Measurements from ENCODE around the gene CAPZA1.

CAPZA1 gene

GRCh38 chr1:112619518-112620376 lies at the start of gene CAPZA1:
CAPZA1 (plus strand) TSS chr1:112619832; CDS start chr1:112619845, 13 bp downstream.
- in situ Hi-C loops (cut with MboI; ENCODE audit: low sequenced_read_pairs, unreplicated experiment), result loop anchor here (5.0 to 10.0 kb wide), 2 partner anchors 88 to 225 kb away; partner anchors contain the start of genes CTTNBP2NL and RHOC
- DNase-seq (ENCODE audit: low spot score), result peak; percentile 90
- no peak for TF ChIP-seq CTCF (IDR thresholded peaks at IDR 0.05; ENCODE audit: borderline replicate concordance, control extremely low read depth, extremely low read depth, insufficient read depth, missing control alignments)

DNA sequence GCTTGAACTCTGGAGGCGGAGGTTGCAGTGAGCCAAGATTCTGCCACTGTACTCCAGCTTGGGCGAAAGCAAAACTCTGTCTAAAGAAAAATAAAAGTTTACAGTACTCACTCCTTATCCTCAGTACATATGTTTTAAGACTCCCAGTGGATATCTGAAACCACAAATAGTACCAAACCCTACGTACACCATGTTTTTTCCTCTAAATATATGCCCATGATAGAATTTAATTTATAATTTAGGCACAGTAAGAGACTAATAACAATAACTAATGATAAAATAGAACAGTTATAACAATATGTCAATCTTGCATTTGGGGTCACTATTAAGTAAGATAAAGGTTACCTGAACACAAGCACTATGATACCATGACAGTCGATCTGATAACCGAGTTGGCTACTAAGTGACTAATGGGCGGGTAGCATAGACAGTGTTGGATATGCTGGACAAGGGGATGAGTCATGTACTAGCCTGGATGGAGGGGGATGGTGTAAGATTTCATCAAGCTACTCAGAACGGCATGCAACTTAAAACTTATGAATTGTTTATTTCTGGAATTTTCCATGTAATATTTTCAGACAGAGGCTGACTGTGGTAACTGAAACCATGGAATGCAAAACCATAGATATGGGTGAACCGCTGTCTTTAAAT lies 44.4 kb upstream of the CAPZA1 start:
- in situ Hi-C loops (cut with MboI; ENCODE audit: low sequenced_read_pairs, unreplicated experiment), result no loop called here
- DNase-seq (ENCODE audit: low spot score), result no peak

DNA sequence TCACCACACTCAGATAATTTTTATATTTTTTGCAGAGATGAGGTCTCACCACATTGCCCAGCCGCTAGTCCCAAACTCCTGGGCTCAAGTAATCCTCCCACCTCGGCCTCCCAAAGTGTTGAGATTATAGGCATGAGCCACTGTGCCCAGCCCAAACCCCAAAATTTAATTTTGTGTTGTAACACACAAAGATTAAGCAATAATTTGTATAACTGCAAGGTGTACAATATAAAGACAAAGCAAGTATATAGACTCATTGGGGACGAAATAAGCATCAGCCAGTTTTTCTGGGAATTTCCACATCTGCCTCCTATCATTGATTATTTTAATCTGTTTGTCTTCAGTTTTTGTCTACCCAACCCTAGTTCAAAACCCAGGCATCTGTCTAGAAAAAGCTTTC lies 43.4 kb upstream of the CAPZA1 start:
- in situ Hi-C loops (cut with MboI; ENCODE audit: low sequenced_read_pairs, unreplicated experiment), result no loop called here

More for the DNA sequence above, 44.4 kb upstream of the CAPZA1 start:
- TF ChIP-seq CTCF (IDR thresholded peaks at IDR 0.05; ENCODE audit: borderline replicate concordance, control extremely low read depth, extremely low read depth, insufficient read depth, missing control alignments), result no peak

DNA sequence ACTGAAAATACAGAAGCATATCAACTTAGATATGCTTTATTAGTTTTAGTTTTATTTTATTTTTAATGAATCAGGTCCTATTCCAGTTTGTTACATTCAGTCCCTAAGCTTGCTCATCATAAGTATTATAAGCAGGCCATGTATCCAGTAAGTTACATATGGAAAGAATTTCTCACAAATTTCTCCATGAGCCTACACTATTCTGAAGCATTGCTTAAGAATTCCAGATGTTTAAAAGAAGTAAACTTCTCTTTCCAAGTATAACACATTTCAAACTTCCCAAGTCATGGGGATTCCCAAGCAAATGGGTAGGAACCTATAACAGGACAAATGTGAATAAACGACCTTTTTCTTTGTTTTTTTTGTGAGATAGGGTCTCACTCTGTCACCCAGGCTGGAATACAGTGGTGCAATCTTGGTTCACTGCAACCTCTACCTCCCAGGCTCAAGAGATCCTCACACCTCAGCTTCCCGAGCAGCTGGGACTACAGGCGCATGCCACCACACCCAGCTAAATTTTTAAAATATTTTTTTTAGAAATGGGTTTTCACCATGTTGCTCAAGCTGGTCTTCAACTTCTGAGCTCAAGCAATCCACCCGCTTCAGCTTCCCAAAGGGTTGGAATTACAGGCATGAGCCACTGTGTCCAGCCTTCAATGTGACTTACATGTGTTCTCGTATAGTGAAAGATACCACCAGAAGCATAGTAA lies 39.7 kb upstream of the CAPZA1 start:
- in situ Hi-C loops (cut with MboI; ENCODE audit: low sequenced_read_pairs, unreplicated experiment), result no loop called here
- TF ChIP-seq CTCF (IDR thresholded peaks at IDR 0.05; ENCODE audit: borderline replicate concordance, control extremely low read depth, extremely low read depth, insufficient read depth, missing control alignments), result no peak
- no peak for DNase-seq (ENCODE audit: low spot score)

More for the DNA sequence above, 43.4 kb upstream of the CAPZA1 start:
- TF ChIP-seq CTCF (IDR thresholded peaks at IDR 0.05; ENCODE audit: borderline replicate concordance, control extremely low read depth, extremely low read depth, insufficient read depth, missing control alignments), result no peak
- DNase-seq (ENCODE audit: low spot score), result no peak

DNA sequence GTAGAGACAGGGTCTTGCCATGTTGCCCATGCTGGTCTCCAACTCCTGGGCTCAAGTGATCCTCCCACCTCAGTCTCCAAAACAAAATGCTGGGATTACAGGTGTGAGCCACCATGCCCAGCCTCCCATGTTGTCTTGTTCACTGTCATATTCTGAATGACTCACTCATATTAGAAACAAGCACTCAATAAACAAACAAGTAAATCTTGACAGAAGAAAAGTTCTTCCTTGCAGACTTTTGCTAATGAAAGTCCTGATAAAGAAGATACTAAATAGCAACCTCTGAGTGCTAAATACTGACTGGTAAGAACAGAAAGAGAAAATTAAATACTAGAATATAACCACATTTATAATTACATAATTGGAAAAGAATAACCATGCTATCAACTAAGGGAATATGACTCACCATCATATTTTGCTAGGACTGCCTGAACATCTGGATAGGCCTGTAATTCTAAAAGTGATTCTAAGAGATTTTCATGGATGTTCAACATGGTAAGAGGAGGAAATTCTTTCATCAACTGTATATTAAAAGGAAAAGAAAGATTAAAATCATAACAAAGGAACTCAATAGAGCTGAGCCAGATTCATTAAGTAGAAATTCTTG lies 37.9 kb upstream of the CAPZA1 start:
- DNase-seq (ENCODE audit: low spot score), result no peak
- TF ChIP-seq CTCF (IDR thresholded peaks at IDR 0.05; ENCODE audit: borderline replicate concordance, control extremely low read depth, extremely low read depth, insufficient read depth, missing control alignments), result no peak
- in situ Hi-C loops (cut with MboI; ENCODE audit: low sequenced_read_pairs, unreplicated experiment), result no loop called here

DNA sequence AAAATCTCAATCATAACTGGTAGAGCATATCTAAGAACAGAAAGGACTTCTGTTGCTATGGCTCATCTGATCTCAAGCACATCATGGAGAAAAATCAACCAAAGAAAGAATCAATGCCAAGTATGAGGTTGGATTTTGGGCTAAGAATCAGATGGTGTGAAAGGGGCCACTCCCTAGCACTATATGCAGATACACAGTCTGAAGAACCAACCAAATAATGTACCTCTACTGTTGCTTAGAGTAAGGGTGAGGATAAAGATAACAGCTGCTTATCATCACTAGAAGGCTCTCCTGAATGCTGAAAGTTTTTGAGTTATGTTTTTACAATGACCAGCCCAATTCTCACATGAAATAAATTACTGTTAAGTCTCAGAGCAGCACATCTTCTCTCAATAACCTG lies 36.3 kb upstream of the CAPZA1 start:
- no peak for DNase-seq (ENCODE audit: low spot score)
- no peak for TF ChIP-seq CTCF (IDR thresholded peaks at IDR 0.05; ENCODE audit: borderline replicate concordance, control extremely low read depth, extremely low read depth, insufficient read depth, missing control alignments)
- in situ Hi-C loops (cut with MboI; ENCODE audit: low sequenced_read_pairs, unreplicated experiment), result no loop called here

All from GM13976 (cell line).